HG02798 (cell line): ENCODE measurements around the gene RSKR.
A peak's percentile ranks its signal among the peaks of the same experiment; 100 is the strongest.
"Not testable (repeated sequence)": the region's sequence is repeated elsewhere in the genome, so short reads cannot be mapped to it uniquely, and the experiment has no call there.

Source experiments
- ATAC-seq: cut with Tn5 transposase; IDR thresholded peaks from one replicate; pipeline ENCODE4 v1.9.1; 2021; ENCODE audit warnings: mild to moderate bottlenecking; ENCODE audit not compliant: unreplicated experiment, poor library complexity

Gene RSKR, protein sequence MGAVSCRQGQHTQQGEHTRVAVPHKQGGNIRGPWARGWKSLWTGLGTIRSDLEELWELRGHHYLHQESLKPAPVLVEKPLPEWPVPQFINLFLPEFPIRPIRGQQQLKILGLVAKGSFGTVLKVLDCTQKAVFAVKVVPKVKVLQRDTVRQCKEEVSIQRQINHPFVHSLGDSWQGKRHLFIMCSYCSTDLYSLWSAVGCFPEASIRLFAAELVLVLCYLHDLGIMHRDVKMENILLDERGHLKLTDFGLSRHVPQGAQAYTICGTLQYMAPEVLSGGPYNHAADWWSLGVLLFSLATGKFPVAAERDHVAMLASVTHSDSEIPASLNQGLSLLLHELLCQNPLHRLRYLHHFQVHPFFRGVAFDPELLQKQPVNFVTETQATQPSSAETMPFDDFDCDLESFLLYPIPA

DNA sequence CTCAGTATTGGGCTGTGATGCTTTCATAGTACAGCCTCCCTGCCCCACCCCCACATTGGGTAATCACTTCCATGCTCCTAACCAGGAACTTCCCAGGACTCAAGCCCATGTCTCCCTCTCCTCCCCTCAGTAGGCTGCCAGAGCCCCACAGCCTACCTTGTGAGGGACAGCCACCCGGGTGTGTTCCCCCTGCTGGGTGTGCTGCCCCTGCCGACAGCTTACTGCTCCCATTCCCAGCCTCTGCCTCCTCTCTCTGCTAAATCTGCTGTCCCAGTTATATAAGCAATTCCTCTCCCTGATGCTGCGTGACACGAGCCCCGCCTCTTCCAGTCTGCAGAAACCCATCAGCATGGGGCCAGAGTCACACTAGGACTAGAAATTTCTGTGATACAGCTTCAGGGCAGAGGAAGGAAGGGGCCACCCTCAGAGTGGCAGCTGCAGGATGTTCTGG lies at the start of gene RSKR:
Gene RSKR, minus strand, starts transcription at position 255 of the 451 bp plus-strand sequence. Its CDS starts 24 bp downstream, at position 231.
- ATAC-seq: no peak

DNA sequence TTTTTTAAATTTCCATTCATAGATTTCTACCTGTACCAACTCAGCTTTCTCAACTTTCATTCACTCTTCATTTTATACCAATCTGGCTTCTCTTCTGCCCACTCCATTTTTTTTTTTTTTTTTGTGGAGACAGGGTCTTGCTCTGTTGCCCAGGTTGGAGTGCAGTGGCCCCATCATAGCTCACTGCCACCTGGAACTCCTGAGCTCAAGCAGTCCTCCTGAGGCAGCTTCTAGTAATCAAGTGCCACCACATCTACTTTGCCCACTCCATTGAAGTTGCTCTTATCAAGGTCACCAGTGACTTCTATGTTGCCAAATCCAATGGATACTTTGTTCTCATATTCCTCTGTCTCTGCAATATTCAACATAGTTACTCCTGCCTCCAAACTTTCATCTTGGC lies 49.7 kb upstream of the RSKR start:
- no peak for ATAC-seq

DNA sequence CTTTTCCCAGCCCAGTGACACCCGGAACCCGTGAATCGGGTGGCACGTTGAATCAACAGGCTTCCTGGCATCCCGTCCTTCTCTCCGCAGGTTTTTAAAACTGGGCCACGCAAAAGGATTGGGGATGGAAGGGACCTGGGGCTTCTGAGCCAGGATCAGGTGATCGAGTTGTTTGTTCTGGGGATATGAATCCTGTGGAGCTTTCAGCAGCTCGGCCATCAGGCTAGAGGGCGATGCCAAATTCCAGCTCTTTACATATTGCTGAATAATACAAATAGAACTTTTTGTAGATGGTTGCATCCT lies 48.5 kb upstream of the RSKR start:
- no peak for ATAC-seq

DNA sequence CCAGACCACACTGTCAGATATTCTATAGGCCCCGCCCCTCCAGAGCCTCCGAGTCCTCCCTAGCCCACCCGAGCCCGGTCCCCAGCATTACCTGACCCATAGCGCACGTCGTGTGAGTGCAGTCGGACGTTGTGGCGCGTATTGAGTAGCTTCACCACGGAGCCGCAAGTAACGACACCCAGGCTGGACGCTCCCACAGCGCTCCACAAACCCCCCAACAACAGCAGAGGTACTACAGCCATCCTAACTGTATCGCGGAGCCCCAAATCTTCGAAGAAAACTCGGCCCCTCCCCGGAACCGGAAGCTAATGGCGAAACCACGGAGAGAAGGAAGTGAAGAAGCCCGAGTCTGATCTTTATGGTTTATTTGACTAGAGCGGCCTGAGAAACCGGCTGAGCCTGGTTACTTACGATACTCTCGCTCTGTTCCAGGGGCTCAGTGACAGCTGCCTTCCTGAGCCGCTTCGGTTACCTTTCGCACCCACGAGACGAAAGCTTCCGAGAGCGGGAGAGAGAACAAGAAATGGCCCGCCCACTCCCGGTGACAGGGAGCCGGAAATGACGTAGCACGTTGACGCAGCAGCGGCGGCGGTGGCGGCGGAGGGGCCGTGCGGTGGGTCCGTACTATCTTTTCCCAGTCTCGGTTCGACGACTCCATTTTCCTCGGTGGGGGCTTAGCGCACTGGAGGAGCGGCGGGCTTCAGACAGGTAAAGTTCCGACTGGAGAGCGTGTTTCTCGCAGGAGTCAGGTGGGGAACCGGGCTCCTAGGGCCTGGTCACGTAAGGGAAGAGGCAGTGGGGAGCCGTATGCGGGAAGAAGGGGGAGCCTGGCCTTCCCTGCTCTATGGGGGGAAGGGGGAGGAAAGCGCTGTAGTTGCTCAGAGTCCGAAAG lies 47.9 kb upstream of the RSKR start, which contains the start of the genes SDF2 and SUPT6H:
Gene SDF2, minus strand, starts transcription at position 272 of the 892 bp plus-strand sequence. Its CDS starts 30 bp downstream, at position 242.
Gene SUPT6H, plus strand, starts transcription at position 571 of the 892 bp plus-strand sequence. CDS start 11,197 bp downstream, outside the sequence.
- ATAC-seq: peak; percentile 96

DNA sequence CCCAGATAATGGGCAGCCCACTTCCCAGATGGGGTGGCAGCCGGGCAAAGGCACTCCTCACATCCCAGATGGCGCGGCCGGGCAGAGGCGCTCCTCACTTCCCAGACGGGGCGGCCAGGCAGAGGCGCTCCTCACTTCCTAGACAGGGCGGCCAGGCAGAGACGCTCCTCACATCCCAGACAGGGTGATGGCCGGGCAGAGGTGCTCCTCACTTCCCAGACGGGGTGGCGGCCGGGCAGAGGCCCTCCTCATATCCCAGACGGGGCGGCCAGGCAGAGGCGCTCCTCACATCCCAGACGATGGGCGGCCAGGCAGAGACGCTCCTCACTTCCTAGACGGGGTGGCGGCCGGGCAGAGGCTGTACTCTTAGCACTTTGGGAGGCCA lies 45.5 kb upstream of the RSKR start:
- not testable (repeated sequence) for ATAC-seq

DNA sequence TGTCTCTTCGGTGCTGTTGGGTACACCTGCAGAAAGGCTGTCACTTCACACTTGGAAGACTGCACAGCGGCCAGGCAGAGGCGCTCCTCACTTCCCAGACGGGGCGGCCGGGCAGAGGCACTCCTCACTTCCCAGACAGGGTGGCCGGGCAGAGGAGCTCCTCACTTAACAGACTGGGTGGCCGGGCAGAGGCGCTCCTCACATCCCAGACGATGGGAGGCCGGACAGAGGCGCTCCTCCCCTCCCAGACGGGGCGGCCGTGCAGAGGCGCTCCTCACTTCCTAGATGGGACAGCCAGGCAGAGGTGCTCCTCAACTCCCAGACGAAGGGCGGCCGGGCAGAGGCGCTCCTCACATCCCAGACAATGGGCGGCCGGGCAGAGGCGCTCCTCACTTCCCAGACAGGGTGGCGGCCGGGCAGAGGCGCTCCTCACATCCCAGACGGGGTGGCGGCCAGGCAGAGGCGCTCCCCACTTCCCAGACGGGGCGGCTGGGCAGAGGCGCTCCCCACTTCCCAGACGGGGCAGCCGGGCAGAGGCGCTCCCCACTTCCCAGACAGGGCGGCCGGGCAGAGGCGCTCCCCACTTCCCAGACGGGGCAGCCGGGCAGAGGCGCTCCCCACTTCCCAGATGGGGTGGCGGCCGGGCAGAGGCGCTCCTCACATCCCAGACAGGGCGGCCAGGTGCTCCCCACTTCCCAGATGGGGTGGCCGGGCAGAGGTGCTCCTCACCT lies 44.9 kb upstream of the RSKR start:
- ATAC-seq: not testable (repeated sequence)

DNA sequence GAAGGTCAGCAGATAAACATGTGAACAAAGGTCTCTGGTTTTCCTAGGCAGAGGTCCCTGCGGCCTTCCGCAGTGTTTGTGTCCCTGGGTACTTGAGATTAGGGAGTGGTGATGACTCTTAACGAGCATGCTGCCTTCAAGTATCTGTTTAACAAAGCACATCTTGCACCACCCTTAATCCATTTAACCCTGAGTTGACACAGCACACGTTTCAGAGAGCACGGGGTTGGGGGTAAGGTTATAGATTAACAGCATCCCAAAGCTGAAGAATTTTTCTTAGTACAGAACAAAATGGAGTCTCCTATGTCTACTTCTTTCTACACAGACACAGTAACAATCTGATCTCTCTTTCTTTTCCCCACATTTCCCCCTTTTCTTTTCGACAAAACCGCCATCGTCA lies 44.4 kb upstream of the RSKR start:
- ATAC-seq: not testable (repeated sequence)

DNA sequence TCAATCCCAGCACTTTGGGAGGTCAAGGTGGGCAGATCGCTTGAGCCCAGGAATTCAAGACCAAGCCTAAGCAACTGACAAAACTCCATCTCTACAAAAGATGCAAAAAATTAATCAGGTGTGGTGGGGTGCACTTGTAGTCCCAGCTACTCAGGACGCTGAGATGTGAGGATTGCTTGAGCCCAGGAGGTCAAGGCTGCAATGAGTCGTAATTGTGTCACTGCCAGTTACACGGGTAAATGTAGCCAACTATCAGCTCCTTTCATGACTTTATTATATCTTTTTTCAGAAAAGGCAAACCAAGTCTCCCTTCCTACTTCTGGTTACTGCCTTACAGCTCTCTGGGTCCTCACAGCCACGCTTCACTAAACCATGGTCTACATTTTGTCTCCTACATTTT lies 43.8 kb upstream of the RSKR start:
- ATAC-seq: no peak

DNA sequence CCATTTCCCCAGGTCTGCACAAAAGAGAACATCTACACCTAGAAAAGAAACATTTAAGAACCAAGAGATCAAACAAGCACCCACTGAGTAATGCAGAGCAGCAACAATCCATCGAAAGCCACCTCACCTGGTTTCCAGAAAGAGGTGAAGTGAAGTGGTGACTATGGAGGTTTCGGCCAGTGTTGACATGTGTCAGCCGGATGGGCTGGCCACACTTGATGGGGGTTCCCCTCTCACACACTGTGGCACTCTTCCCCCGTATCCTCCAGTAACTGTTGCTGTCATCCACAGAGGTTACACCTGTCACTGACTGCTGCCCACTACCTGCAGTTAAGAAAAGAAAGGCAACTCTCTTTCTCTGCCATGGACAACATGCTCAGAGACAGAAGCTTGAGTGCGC lies 41.2 kb upstream of the RSKR start:
- ATAC-seq: no peak

DNA sequence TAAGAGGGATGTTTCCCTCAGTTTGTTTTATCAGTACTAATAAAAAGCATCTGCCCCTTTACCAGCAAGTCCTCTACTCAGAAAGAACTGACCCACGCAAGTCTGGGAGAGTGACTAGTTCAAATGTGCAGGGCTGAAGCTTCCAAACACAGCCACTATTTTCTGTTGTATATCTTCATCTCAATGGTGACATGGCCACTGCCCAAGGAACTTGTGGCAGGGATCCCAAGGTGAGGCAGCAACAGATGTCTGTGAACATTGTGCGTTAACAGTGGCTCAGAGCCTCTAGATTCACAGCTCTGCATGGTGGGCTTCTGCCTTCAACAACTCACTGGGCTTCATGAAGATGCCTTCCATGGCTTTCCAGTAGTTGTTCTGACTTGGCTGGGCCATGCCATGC lies 34.7 kb upstream of the RSKR start:
- ATAC-seq: no peak

DNA sequence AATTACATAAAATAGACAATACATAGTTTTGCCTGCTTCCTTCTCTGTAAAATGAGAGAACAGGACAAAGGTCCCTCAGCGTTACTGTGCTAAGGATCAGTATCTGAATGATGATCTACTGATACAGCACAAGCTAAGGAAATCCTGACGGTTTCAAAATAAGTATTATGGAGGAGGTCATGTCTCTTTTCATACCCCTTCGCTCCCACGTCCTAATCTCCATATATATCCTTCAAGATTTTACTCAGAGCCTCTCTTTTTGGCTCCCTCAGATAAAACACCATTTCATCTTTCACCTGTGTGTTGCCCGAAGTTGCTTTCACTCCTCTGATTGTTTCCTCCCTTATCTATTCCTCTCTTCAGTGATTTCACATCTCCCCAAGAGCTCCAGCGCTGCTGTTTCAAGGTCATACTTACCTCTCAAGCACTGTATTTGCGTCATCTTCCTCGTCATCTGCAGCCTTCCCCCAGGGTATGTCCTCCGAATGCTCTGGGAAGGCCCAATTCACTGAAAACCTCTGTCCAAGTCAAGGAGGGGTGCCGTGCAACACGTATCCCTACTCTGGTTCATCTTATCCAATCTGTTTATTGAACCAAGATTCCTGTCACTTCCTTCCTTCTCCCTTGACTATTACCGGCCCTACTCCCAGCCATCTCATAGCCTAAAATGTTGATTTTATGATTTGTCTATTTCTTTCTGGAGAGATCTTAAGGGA lies 32.2 kb upstream of the RSKR start:
- ATAC-seq: no peak

DNA sequence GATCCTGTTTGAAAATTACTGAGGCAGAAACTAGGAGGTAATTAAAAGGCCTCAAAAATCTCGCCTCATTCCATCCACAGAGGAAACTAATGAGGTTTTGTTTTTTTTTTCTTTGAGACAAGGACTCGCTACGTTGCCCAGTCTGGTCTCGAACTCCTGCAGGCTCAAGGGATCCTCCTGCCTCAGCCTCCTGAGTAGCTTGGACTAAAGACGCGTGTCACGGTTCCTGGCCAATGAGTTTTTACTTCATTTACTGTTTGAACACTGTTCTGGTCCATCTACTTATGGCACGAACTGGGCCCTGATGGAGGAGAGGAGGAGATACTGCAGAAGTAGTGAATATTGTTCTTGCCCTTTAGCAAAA lies 31.6 kb upstream of the RSKR start:
- no peak for ATAC-seq

DNA sequence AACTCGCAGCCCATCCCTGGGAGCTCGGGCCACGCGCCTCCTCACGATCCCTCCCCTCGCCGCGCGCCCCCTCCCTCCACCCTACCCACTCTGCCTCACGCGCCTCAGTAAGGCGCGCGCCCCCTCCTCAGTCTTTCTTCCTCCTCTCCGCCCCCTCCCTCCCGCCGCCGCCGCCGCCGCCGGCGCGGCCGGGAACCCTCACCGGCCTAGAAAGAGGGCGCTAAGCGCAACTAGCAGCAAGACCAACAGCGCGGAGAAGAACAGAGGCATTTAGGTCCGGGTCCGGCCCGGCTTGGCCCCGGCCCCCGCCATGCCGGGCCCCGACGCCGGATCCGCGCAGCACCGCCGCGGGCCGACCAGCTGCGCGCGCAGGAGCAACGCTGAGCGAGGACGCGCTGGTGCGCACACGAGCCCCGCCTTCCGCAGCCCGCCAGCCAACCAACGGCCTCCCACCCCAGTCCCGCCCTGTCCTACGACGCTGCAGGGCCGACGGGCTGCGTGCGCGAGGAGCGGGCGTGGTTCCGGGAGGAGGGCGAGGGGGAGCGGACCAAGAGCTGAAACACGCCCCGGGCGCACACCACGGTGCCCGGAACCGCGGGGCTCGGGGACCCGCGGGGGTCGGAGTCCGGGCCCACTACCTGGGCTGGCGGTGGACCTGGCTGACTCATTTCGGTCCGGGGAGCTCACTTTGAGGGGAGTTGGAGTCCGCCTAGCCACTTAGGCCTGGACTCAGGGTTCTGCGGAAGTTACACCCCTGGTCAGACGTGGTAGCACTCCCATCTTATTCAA lies 31.0 kb upstream of the RSKR start, which contains the start of gene BLTP2:
Gene BLTP2, minus strand, starts transcription at position 372 of the 789 bp plus-strand sequence. Its CDS starts 102 bp downstream, at position 270.
- ATAC-seq: peak; percentile 95

DNA sequence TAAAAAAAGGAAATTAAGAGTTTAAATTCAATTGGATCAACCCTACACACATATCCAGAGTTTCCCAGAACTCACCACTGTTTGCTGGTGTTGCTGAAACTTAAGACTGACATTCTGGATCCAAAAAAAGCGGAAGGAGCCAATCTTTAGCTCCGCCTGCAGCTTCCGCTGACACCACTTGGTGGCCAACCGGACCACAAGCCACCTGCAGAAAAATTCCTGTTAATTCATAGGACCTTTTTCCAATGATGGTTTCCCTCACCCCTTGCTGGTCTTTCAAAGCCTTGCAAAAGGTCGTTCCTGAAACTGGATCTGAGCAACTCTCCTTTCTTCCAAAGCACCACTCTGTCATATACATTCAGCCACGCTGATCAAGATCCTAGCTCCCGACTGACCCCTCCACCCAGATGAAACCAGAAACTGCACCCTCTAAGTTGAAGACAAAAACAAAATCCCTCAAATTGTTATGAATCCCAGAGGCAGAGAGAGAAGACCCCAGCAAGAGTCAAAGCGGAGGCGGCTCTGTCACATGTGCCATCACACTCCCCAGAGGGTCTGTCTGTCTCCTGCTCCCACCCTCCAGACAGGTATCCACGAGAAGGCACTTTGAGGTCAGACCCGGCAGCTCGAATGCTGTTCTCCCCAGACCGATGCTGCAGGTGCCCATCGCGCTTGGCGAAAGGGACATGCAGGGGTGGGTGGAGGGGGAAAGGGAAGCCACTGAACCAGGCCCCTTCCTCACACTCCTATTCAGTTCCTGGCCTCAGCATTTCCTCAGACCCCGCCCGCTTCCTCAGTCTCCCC lies 30.2 kb upstream of the RSKR start:
- peak; percentile 2 for ATAC-seq

DNA sequence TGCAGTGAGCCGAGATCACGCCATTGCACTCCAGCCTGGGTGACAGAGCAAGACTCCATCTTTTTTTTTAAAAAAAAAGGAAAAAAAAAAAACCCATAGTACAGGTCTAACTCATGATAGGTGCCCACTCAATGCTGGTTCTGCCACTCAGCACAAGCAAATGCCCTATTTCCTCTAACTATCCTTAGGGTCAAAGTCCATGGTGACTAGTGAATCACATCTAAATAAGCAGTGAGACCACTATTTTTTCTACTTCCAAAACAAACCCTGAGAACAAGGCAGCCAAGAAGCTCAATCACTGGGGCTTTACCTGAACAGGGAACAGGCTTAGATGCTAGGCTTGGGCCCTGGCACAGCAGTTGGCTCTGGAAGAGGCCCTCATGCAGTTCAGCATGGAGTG lies 27.6 kb upstream of the RSKR start:
- no peak for ATAC-seq

DNA sequence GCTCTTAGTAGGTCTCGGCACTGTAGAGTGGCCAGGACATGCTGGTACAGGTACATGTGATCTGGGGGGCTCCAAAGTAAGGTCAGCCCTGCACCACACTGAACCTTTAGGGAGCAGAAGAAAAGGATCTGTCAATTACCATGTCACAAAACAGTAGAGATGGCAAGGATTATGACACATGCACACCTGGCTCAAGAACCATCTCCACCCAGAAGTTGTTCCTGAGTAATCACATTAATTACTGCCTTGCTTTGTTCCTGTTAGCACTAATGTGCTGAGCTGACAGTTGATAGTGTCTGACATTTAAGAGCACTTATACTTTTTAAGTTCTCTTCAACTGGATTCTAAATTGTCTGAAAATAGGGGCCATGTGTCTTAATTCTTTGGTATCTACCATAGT lies 21.5 kb upstream of the RSKR start:
- no peak for ATAC-seq

DNA sequence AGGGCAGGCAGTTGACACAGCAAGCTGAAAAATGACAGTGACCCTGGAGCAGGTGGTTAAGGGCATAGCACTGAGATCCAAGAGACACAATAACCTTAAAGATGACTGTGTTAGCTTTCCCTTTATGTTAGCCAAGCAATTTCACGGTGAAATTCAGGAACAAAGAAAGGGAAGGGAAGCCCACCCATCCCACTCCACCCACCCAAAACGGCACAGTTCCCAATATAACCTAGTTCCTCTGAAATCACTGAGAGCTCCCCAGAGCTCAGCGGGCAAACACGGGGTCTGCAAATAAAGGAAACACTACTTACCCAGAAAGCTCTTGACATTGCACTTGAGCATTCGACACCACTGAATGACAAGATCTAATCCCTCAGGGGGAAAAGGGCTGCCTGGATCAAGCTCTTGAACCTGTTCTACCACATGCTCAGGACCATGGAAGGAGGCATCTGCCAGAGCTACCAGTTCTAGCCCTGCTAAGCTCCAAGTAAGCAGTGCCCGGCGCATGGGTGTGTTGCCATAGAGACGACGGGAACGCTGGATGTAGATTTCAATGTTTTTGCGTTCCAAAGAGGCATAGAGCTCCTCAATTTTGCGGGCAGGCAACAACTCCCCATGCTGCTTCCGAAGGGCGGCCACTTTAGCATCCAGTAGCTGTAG lies 20.4 kb upstream of the RSKR start:
- no peak for ATAC-seq

DNA sequence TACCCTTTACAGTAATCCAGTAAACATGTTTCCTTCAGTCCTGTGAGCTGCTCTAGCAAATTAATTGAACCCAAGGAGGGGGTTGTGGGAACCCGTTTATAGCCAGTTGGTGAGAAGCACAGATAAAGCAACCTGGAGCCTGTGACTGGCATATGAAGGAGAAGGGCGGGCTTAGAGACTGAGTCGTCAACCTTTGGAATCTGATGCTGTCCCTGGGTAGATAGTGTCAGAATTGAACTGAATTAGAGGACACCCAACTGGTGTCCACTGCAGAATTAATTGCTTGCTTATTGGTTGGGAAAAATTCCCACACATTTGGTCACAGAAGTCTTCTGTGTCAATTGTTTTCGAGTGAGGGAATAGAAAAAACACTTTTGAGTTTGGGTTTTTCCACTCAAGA lies 12.8 kb upstream of the RSKR start:
- no peak for ATAC-seq
